HepG2 (cell line): ENCODE data around the gene RPS28. TPM values are rescaled to one million over a fixed set of nuclear protein-coding genes. Genes with fewer than 3 reads are reported as not detected.

Source experiments
- ATF2 ChIP-seq: sonication (generic); formaldehyde crosslinking; IDR thresholded peaks from 2 replicates; pipeline ENCODE4 v1.4.0; 2020; ENCODE audit warnings: missing genetic modification reagents
- CBFB ChIP-seq: sonication (generic); formaldehyde crosslinking; IDR thresholded peaks from 2 replicates; pipeline ENCODE4 v1.4.0; 2020; ENCODE audit warnings: missing genetic modification reagents
- EED ChIP-seq: sonication (generic); formaldehyde crosslinking; IDR thresholded peaks from 2 replicates; pipeline ENCODE4 v1.5.0; 2020; ENCODE audit warnings: mild to moderate bottlenecking, missing genetic modification reagents
- GLMP ChIP-seq: sonication (generic); formaldehyde crosslinking; IDR thresholded peaks from 2 replicates; pipeline ENCODE4 v1.9.0; 2021; ENCODE audit warnings: missing genetic modification reagents, mild to moderate bottlenecking, borderline replicate concordance
- KAT7 ChIP-seq: IDR thresholded peaks from 2 replicates; pipeline ENCODE4 v1.6.1; 2018; ENCODE audit warnings: borderline replicate concordance, missing compliant biosample characterization
- MIXL1 ChIP-seq: IDR thresholded peaks from 2 replicates; pipeline ENCODE4 v1.6.1; 2016
- NCOA1 ChIP-seq: sonication (generic); formaldehyde crosslinking; IDR thresholded peaks from 2 replicates; pipeline ENCODE4 v1.9.0; 2021; ENCODE audit warnings: missing genetic modification reagents
- NR2F6 ChIP-seq, 2 experiments: IDR thresholded peaks; 2 replicates each; pipeline ENCODE4 v1.6.1; 2016; ENCODE audit warnings: antibody characterized with exemption in 1 of 2, mild to moderate bottlenecking in 1 of 2
- RAD51 ChIP-seq: fragments of 450-650 bp; IDR thresholded peaks from 2 replicates; pipeline ENCODE4 v1.6.1; 2016; ENCODE audit warnings: borderline replicate concordance
- THAP11 ChIP-seq: IDR thresholded peaks from 2 replicates; pipeline ENCODE4 v1.6.1; 2016; ENCODE audit warnings: missing biosample characterization, missing genetic modification reagents
- YEATS2 ChIP-seq: sonication (generic); formaldehyde crosslinking; IDR thresholded peaks from 2 replicates; pipeline ENCODE4 v1.4.0; 2020; ENCODE audit warnings: missing genetic modification reagents, borderline replicate concordance
- ZFP36 ChIP-seq: fragments of 150-350 bp; IDR thresholded peaks from 2 replicates; pipeline ENCODE4 v1.6.1; 2018; ENCODE audit warnings: borderline replicate concordance, low read length, low read depth; ENCODE audit not compliant: partially characterized antibody
- ZIK1 ChIP-seq: sonication (generic); formaldehyde crosslinking; IDR thresholded peaks from 2 replicates; pipeline ENCODE4 v1.5.0; 2020; ENCODE audit warnings: mild to moderate bottlenecking, low read depth, missing genetic modification reagents, borderline replicate concordance
- ZMAT3 ChIP-seq: sonication (generic); formaldehyde crosslinking; conservative IDR thresholded peaks from 2 replicates; pipeline ENCODE4 v1.7.0; 2021; ENCODE audit warnings: missing genetic modification reagents
- ZNF260 ChIP-seq: sonication (generic); formaldehyde crosslinking; IDR thresholded peaks from 2 replicates; pipeline ENCODE4 v1.4.0; 2020; ENCODE audit warnings: missing genetic modification reagents, low read depth, mild to moderate bottlenecking, borderline replicate concordance
- ZNF263 ChIP-seq: sonication (generic); formaldehyde crosslinking; IDR thresholded peaks from 2 replicates; pipeline ENCODE4 v1.4.0; 2020; ENCODE audit warnings: missing genetic modification reagents
- ZNF331 ChIP-seq: sonication (generic); formaldehyde crosslinking; IDR thresholded peaks from 2 replicates; pipeline ENCODE4 v1.4.0; 2020; ENCODE audit warnings: missing genetic modification reagents
- ZNF556 ChIP-seq: sonication (generic); formaldehyde crosslinking; IDR thresholded peaks from 2 replicates; pipeline ENCODE4 v1.4.0; 2020; ENCODE audit warnings: mild to moderate bottlenecking, missing genetic modification reagents, borderline replicate concordance
- ZNF619 ChIP-seq: sonication (generic); formaldehyde crosslinking; IDR thresholded peaks from 2 replicates; pipeline ENCODE4 v1.4.0; 2020; ENCODE audit warnings: mild to moderate bottlenecking, missing genetic modification reagents
- ZNF639 ChIP-seq: conservative IDR thresholded peaks from 2 replicates; pipeline ENCODE4 v1.6.1; 2018; ENCODE audit warnings: missing genetic modification reagents
- ZNF660 ChIP-seq: sonication (generic); formaldehyde crosslinking; IDR thresholded peaks from 2 replicates; pipeline ENCODE4 v1.5.1; 2020; ENCODE audit warnings: mild to moderate bottlenecking, low read depth, missing genetic modification reagents, borderline replicate concordance
- ZNF703 ChIP-seq: sonication (generic); formaldehyde crosslinking; IDR thresholded peaks from 2 replicates; pipeline ENCODE4 v1.5.1; 2020; ENCODE audit warnings: missing genetic modification reagents, mild to moderate bottlenecking, moderate library complexity, borderline replicate concordance
- polyA plus RNA-seq, 8 experiments: library from polyadenylated mRNA; depleted of rRNA in 3 of 8; stranded (reverse) in 7 of 8; unstranded in 1 of 8; fragments of >200 nt; fragmentation: Illumina TruSeq in 4 of 8; extraction: Trizol in 4 of 8; gene quantifications; 2 replicates each; pipeline versions ENCODE4 v1.2.1 to v1.2.3, GENCODE V29; 2011 to 2016; ENCODE audit warnings: low read depth in 4 of 8, missing spikeins in 1 of 8, mixed read lengths in 1 of 8; ENCODE audit not compliant: insufficient read depth in 1 of 8
- total RNA-seq, 5 experiments: library from RNA; depleted of rRNA; stranded (reverse); fragments of >200 nt; fragmentation: Illumina TruSeq; extraction: Trizol; gene quantifications; 2 replicates each; pipeline ENCODE4 v1.2.3, GENCODE V29; 2016; ENCODE audit warnings: low read depth in 1 of 5
- TF ChIP-seq, protein P1 (sequence below): sonication (generic); formaldehyde crosslinking; IDR thresholded peaks from 2 replicates; pipeline ENCODE4 v1.4.0; 2020; ENCODE audit warnings: low read depth, mild to moderate bottlenecking, missing genetic modification reagents
- TF ChIP-seq, protein P2 (sequence below): sonication (generic); formaldehyde crosslinking; IDR thresholded peaks from 2 replicates; pipeline ENCODE4 v1.5.0; 2020; ENCODE audit warnings: missing genetic modification reagents

Gene RPS28
- total and polyA plus RNA-seq, 2 of the 13 experiments (the other 11 are each of a cell fraction or from before 2014, with no cell fraction given) = 281 to 545 TPM

DNA sequence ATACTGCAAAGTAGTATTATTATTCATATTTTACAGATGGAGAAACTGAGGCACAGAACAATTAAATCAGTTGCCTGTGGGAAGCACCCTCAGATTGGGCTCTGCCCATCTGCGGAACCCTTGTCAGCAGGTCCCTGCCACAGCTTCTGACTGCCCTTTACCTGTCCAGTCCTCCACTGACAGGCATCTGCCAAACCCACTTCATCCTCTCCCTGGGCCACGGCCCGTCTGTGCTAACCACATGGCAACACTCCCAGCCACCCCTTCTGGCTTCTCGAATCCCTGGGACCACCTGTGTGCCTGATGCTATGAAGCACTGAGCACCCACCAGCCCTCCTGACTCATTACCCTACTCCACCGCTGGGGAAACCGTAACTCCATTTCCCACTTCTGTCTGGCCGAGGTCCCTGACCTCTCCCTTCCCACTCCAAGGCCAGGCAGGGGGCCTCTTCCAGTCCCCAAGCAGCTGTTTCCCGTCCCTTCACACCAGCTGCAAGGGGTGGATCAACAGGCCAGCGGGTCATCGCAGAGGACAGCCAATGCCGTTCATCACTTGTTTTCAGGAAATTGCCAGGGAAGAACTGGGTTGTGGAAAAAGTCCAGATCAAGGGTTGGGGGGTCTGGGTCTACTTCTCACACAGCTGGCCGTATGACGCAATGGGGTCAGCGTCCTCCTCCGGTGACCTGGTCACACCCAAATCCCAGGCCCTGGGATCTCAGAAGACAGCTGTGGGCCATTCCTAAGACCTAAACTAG, 19.2 kb downstream of the RPS28 start (continued):
- TF ChIP-seq ZNF331 (CRISPR knock-in tag) = no peak
- no peak for TF ChIP-seq ZIK1
- TF ChIP-seq, protein P1, sequence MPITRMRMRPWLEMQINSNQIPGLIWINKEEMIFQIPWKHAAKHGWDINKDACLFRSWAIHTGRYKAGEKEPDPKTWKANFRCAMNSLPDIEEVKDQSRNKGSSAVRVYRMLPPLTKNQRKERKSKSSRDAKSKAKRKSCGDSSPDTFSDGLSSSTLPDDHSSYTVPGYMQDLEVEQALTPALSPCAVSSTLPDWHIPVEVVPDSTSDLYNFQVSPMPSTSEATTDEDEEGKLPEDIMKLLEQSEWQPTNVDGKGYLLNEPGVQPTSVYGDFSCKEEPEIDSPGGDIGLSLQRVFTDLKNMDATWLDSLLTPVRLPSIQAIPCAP (CRISPR knock-in tag) = no peak
- no peak for TF ChIP-seq ZNF703
- no peak for TF ChIP-seq ATF2 (CRISPR knock-in tag)
- no peak for TF ChIP-seq ZNF263 (CRISPR knock-in tag)
- TF ChIP-seq NCOA1 (CRISPR knock-in tag) = no peak
- TF ChIP-seq KAT7 = no peak
- no peak for TF ChIP-seq MIXL1 (CRISPR knock-in tag)
- TF ChIP-seq YEATS2 (CRISPR knock-in tag) = no peak
- TF ChIP-seq ZMAT3 = no peak
- no peak for TF ChIP-seq ZNF619
- TF ChIP-seq GLMP (CRISPR knock-in tag) = no peak
- TF ChIP-seq, protein P2, sequence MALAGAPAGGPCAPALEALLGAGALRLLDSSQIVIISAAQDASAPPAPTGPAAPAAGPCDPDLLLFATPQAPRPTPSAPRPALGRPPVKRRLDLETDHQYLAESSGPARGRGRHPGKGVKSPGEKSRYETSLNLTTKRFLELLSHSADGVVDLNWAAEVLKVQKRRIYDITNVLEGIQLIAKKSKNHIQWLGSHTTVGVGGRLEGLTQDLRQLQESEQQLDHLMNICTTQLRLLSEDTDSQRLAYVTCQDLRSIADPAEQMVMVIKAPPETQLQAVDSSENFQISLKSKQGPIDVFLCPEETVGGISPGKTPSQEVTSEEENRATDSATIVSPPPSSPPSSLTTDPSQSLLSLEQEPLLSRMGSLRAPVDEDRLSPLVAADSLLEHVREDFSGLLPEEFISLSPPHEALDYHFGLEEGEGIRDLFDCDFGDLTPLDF (CRISPR knock-in tag) = no peak
- no peak for TF ChIP-seq ZNF260 (CRISPR knock-in tag)
- no peak for TF ChIP-seq RAD51
- no peak for TF ChIP-seq ZNF639
- no peak for TF ChIP-seq EED
- TF ChIP-seq ZNF556 = 0 out of 2 replicates have a peak, but pooled peaks have one; percentile 53
- TF ChIP-seq THAP11 (CRISPR knock-in tag) = no peak
- peak; percentile 42; the same call in 1 of the 2 replicates for TF ChIP-seq NR2F6 (IDR thresholded peaks at IDR 0.05)
- TF ChIP-seq NR2F6 (CRISPR knock-in tag; IDR thresholded peaks at IDR 0.05) = no peak
- TF ChIP-seq ZFP36 = no peak
- TF ChIP-seq CBFB (CRISPR knock-in tag) = no peak
- TF ChIP-seq ZNF660 = no peak
